K562 (cell line): ENCODE measurements around the gene ZMYND8. TPM values are rescaled to one million over a fixed set of nuclear protein-coding genes. Genes with fewer than 3 reads are reported as not detected.

Experiments
- BACH1 ChIP-seq: fragments of 200-800 bp; sonication (Bioruptor generic); IDR thresholded peaks from 2 replicates; pipeline ENCODE4 v1.6.1; 2016; ENCODE audit warnings: missing genetic modification characterization, missing compliant biosample characterization
- CEBPG ChIP-seq, 3 experiments: fragments of 200-800 bp in 1 of 3; sonication (Bioruptor generic) in 1 of 3; sonication (generic) in 1 of 3; formaldehyde crosslinking in 1 of 3; IDR thresholded peaks in 2 of 3; conservative IDR thresholded peaks in 1 of 3; 2 replicates each; pipeline versions ENCODE4 v1.6.1 to v1.8.0; 2016 to 2022; ENCODE audit warnings: missing compliant biosample characterization in 2 of 3, missing genetic modification characterization in 2 of 3, mild to moderate bottlenecking in 1 of 3, missing genetic modification reagents in 1 of 3
- CHD1 ChIP-seq: fragments of 200-600 bp; sonication (generic); IDR thresholded peaks from one replicate; pipeline ENCODE4 v1.6.1; 2012; ENCODE audit warnings: mild to moderate bottlenecking, moderate library complexity, low read length, inconsistent platforms
- CTBP1 ChIP-seq: fragments of 450-650 bp; IDR thresholded peaks from 2 replicates; pipeline ENCODE4 v1.6.1; 2016; ENCODE audit warnings: borderline replicate concordance
- KDM2B ChIP-seq: fragments of 250-450 bp; sonication (Bioruptor Pico); IDR thresholded peaks from 2 replicates; pipeline ENCODE4 v1.8.0; 2021; ENCODE audit warnings: mild to moderate bottlenecking, moderate library complexity
- NFE2L1 ChIP-seq: fragments of 450-650 bp; IDR thresholded peaks from 2 replicates; pipeline ENCODE4 v1.6.1; 2016; ENCODE audit warnings: missing genetic modification characterization, low read depth, mild to moderate bottlenecking, missing compliant biosample characterization, moderate library complexity, borderline replicate concordance
- TFAM ChIP-seq: fragments of 250-450 bp; sonication (Bioruptor Pico); conservative IDR thresholded peaks from 2 replicates; pipeline ENCODE4 v1.5.0; 2021; ENCODE audit warnings: mild to moderate bottlenecking, moderate library complexity
- ZNF77 ChIP-seq: fragments of 250-450 bp; sonication (Bioruptor Pico); IDR thresholded peaks from 2 replicates; pipeline ENCODE4 v1.5.0; 2020
- polyA plus RNA-seq, 8 experiments: library from polyadenylated mRNA; depleted of rRNA in 4 of 8; stranded (reverse) in 5 of 8; unstranded in 3 of 8; fragments of >200 nt; fragmentation: Nextera tagmentation in 2 of 8; fragmentation: Illumina TruSeq in 1 of 8; extraction: Ambion mirVana in 2 of 8; extraction: Trizol in 1 of 8; gene quantifications; 2 replicates each; pipeline versions ENCODE4 v1.2.1 to v1.2.3, GENCODE V29; 2011 to 2014; ENCODE audit warnings: inconsistent platforms in 1 of 8, missing spikeins in 1 of 8
- total RNA-seq, 7 experiments: library from RNA; depleted of rRNA in 6 of 7; stranded (reverse); fragments of >200 nt in 6 of 7; fragmentation: Illumina TruSeq in 2 of 7; extraction: Trizol in 2 of 7; gene quantifications; 2 replicates each; pipeline versions ENCODE4 v1.2.1 to v1.2.3, GENCODE V29; 2011 to 2021; ENCODE audit warnings: low replicate concordance in 1 of 7
- TF ChIP-seq, protein P1 (sequence below), 3 experiments: fragments of 200-800 bp in 1 of 3; fragments of 250-450 bp in 1 of 3; fragments of 450-650 bp in 1 of 3; sonication (Bioruptor Pico) in 1 of 3; sonication (Bioruptor generic) in 1 of 3; formaldehyde crosslinking in 1 of 3; IDR thresholded peaks; 2 replicates each; pipeline versions ENCODE4 v1.6.1 to v1.8.0; 2016 to 2022; ENCODE audit warnings: mild to moderate bottlenecking in 2 of 3, missing genetic modification characterization in 2 of 3, missing compliant biosample characterization in 1 of 3, moderate library complexity in 1 of 3
- TF ChIP-seq, protein P2 (sequence below): fragments of 200-800 bp; sonication (Bioruptor generic); IDR thresholded peaks from 2 replicates; pipeline ENCODE4 v1.6.1; 2017; ENCODE audit warnings: missing genetic modification characterization, missing compliant biosample characterization
- TF ChIP-seq, protein P3 (sequence below): fragments of 450-650 bp; IDR thresholded peaks from 2 replicates; pipeline ENCODE4 v1.6.1; 2016; ENCODE audit warnings: mild to moderate bottlenecking
- TF ChIP-seq, protein P4 (sequence below), 2 experiments: IDR thresholded peaks; 2 replicates each; pipeline ENCODE4 v1.6.1; 2012; ENCODE audit warnings: improper control_type of control experiment in 2 of 2, low read depth in 2 of 2, low read length in 2 of 2, borderline replicate concordance in 1 of 2
- TF ChIP-seq, protein P5 (sequence below): fragments of 450-650 bp; formaldehyde crosslinking; IDR thresholded peaks from 2 replicates; pipeline ENCODE4 v1.4.0; 2022; ENCODE audit warnings: mild to moderate bottlenecking, moderate library complexity

ZMYND8 gene
- total and polyA plus RNA-seq, 9 of the 15 experiments (the other 6 are each of a cell fraction or from before 2014, with no cell fraction given) = 31.8 to 148 (median 71.9) TPM

DNA sequence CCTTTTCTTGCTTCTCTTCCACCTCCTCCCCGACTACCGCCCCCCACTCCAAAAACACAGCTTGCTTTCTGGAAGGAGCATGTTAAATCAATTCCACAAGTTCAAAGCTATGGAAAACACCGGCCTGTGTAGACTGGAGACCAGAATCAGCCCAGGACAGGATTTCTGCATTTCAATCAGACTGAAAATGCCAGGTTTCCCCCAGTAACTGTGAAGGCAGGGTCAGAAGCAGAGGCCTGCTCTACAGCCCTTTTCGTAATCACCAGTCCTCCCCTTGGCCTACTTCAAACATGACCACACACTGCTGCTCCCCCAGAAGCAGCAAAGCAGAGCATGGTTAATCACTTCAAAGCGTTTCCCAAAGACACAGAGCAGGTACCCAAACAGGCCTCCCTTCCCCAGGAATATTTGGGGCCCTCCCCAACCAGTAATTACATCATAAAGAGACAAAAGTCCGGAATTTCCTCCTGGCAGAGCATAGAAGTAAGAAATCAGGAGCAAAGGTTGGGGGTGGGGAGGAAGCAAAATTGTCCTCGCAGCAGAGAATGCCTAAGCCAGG is 38.4 kb downstream of the ZMYND8 start (continued):
- TF ChIP-seq, protein P1, sequence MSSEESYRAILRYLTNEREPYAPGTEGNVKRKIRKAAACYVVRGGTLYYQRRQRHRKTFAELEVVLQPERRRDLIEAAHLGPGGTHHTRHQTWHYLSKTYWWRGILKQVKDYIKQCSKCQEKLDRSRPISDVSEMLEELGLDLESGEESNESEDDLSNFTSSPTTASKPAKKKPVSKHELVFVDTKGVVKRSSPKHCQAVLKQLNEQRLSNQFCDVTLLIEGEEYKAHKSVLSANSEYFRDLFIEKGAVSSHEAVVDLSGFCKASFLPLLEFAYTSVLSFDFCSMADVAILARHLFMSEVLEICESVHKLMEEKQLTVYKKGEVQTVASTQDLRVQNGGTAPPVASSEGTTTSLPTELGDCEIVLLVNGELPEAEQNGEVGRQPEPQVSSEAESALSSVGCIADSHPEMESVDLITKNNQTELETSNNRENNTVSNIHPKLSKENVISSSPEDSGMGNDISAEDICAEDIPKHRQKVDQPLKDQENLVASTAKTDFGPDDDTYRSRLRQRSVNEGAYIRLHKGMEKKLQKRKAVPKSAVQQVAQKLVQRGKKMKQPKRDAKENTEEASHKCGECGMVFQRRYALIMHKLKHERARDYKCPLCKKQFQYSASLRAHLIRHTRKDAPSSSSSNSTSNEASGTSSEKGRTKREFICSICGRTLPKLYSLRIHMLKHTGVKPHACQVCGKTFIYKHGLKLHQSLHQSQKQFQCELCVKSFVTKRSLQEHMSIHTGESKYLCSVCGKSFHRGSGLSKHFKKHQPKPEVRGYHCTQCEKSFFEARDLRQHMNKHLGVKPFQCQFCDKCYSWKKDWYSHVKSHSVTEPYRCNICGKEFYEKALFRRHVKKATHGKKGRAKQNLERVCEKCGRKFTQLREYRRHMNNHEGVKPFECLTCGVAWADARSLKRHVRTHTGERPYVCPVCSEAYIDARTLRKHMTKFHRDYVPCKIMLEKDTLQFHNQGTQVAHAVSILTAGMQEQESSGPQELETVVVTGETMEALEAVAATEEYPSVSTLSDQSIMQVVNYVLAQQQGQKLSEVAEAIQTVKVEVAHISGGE (CRISPR knock-in tag; IDR thresholded peaks at IDR 0.05) = peak in 1 of 3 experiments; percentile 57; a peak in 2 of 6 replicates
- TF ChIP-seq CTBP1 (no peak), CHD1 (peak; percentile 19), KDM2B (0 out of 2 replicates have a peak, but pooled peaks have one; percentile 1), ZNF77 (no peak), NFE2L1 (tag) (no peak), BACH1 (tag) (peak; percentile 3; the same call in 1 of the 2 replicates), TFAM (CRISPR knock-in tag) (no peak), CEBPG (CRISPR knock-in tag; IDR thresholded peaks at IDR 0.05) (no peak), CEBPG (tag; conservative IDR thresholded peaks at IDR 0.05 in 1 of 2, IDR thresholded peaks at IDR 0.05 in 1 of 2) (peak in 1 of 2 experiments; percentile 63; a peak in 2 of 4 replicates)
- TF ChIP-seq, protein P2, sequence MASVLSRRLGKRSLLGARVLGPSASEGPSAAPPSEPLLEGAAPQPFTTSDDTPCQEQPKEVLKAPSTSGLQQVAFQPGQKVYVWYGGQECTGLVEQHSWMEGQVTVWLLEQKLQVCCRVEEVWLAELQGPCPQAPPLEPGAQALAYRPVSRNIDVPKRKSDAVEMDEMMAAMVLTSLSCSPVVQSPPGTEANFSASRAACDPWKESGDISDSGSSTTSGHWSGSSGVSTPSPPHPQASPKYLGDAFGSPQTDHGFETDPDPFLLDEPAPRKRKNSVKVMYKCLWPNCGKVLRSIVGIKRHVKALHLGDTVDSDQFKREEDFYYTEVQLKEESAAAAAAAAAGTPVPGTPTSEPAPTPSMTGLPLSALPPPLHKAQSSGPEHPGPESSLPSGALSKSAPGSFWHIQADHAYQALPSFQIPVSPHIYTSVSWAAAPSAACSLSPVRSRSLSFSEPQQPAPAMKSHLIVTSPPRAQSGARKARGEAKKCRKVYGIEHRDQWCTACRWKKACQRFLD (CRISPR knock-in tag) = peak; percentile 48; the same call in 1 of the 2 replicates
- TF ChIP-seq, protein P3, sequence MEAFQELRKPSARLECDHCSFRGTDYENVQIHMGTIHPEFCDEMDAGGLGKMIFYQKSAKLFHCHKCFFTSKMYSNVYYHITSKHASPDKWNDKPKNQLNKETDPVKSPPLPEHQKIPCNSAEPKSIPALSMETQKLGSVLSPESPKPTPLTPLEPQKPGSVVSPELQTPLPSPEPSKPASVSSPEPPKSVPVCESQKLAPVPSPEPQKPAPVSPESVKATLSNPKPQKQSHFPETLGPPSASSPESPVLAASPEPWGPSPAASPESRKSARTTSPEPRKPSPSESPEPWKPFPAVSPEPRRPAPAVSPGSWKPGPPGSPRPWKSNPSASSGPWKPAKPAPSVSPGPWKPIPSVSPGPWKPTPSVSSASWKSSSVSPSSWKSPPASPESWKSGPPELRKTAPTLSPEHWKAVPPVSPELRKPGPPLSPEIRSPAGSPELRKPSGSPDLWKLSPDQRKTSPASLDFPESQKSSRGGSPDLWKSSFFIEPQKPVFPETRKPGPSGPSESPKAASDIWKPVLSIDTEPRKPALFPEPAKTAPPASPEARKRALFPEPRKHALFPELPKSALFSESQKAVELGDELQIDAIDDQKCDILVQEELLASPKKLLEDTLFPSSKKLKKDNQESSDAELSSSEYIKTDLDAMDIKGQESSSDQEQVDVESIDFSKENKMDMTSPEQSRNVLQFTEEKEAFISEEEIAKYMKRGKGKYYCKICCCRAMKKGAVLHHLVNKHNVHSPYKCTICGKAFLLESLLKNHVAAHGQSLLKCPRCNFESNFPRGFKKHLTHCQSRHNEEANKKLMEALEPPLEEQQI = no peak
- TF ChIP-seq, protein P4, sequence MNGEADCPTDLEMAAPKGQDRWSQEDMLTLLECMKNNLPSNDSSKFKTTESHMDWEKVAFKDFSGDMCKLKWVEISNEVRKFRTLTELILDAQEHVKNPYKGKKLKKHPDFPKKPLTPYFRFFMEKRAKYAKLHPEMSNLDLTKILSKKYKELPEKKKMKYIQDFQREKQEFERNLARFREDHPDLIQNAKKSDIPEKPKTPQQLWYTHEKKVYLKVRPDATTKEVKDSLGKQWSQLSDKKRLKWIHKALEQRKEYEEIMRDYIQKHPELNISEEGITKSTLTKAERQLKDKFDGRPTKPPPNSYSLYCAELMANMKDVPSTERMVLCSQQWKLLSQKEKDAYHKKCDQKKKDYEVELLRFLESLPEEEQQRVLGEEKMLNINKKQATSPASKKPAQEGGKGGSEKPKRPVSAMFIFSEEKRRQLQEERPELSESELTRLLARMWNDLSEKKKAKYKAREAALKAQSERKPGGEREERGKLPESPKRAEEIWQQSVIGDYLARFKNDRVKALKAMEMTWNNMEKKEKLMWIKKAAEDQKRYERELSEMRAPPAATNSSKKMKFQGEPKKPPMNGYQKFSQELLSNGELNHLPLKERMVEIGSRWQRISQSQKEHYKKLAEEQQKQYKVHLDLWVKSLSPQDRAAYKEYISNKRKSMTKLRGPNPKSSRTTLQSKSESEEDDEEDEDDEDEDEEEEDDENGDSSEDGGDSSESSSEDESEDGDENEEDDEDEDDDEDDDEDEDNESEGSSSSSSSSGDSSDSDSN (IDR thresholded peaks at IDR 0.05; ENCODE audit: borderline replicate concordance in 1 of 2, low read depth in 2 of 2, low read length in 2 of 2) = 0 out of 4 replicates have a peak, but pooled peaks of 1 of the 2 experiments have one; percentile 55
- TF ChIP-seq, protein P5, sequence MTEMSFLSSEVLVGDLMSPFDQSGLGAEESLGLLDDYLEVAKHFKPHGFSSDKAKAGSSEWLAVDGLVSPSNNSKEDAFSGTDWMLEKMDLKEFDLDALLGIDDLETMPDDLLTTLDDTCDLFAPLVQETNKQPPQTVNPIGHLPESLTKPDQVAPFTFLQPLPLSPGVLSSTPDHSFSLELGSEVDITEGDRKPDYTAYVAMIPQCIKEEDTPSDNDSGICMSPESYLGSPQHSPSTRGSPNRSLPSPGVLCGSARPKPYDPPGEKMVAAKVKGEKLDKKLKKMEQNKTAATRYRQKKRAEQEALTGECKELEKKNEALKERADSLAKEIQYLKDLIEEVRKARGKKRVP (CRISPR knock-in tag) = no peak
